Activated T-helper 17 cell treated with anti-CD3 and anti-CD28 coated beads, Interleukin-2, amount 50 U/mL, for 72 hours (primary cell): Measurements from ENCODE around the gene PLBD2. TPM values are rescaled to one million over a fixed set of nuclear protein-coding genes. Genes with fewer than 3 reads are reported as not detected.

Source experiments
- ATAC-seq: fragments of 150-1000 bp; cut with Tn5 transposase; replicated peaks from 2 replicates; pipeline ENCODE4 v1.10.0; 2021; ENCODE audit warnings: mild to moderate bottlenecking, moderate library complexity
- H3K27ac Mint-ChIP-seq: one replicate; pipeline ENCODE4 v1.8.0; 2022; ENCODE audit warnings: mixed read lengths
- H3K27me3 Mint-ChIP-seq: one replicate; pipeline ENCODE4 v1.8.0; 2022; ENCODE audit warnings: mixed read lengths
- H3K36me3 Mint-ChIP-seq: one replicate; pipeline ENCODE4 v1.8.0; 2022; ENCODE audit warnings: low read depth, mild to moderate bottlenecking, mixed read lengths
- H3K4me1 Mint-ChIP-seq: one replicate; pipeline ENCODE4 v1.8.0; 2022; ENCODE audit warnings: mixed read lengths
- H3K4me3 Mint-ChIP-seq: one replicate; pipeline ENCODE4 v1.8.0; 2022; ENCODE audit warnings: mild to moderate bottlenecking, mixed read lengths
- H3K9me3 Mint-ChIP-seq: one replicate; pipeline ENCODE4 v1.8.0; 2022; ENCODE audit warnings: mixed read lengths
- total RNA-seq, 2 donors: library from RNA; stranded (reverse); gene quantifications; one replicate each; pipeline ENCODE4 v1.2.3, GENCODE V29; 2022

Gene PLBD2
- total RNA-seq, 2 donors from 2014 or later, result 18.5 to 21.5 TPM

DNA sequence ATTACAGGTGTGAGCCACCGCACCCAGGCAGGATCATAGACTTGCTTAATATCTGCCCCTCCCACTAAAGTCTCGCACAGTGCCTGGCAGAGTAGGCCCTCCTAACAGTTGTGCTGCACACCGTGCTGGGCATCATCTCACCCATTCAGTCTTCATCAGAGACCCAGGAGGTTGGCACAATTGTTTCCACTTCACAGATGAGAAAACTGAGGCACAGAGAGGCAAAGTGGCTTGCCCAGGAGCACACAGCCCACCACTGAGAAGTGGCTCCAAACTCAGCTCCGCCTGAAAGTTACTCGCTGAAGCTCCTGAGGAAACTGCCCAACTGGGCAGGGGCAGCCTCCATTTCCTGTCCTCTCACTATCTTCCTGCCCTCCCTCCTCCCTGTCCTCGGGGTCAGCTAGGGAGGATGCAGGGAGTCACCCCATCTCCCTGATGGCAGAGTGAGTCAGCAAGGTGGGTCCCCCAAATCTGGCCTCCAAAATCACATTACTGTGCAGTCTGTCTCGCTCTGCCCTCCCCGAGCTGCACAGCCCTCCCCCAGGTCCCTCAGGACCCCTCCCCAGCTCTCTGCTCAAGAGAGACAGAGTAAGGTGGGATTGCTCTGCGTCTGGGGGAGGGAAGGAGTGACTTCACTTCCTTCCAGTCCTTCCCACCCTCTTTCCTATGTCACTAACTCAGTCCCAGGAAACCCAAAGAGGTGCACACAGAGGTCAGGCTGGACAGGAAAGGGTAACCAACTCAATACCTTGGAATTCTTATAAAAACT lies 29.2 kb upstream of the PLBD2 start:
- H3K4me3 Mint-ChIP-seq, result no peak overlapping the region
- peaks cover 13% of the 10 kb centered on the region for H3K4me1 Mint-ChIP-seq
- no peaks in the 10 kb centered on the region for H3K27me3 Mint-ChIP-seq
- no peak for ATAC-seq
- H3K9me3 Mint-ChIP-seq, result no peaks in the 10 kb centered on the region
- peak overlapping the region; percentile 68 for H3K27ac Mint-ChIP-seq
- peaks cover 52% of the 10 kb centered on the region for H3K36me3 Mint-ChIP-seq

DNA sequence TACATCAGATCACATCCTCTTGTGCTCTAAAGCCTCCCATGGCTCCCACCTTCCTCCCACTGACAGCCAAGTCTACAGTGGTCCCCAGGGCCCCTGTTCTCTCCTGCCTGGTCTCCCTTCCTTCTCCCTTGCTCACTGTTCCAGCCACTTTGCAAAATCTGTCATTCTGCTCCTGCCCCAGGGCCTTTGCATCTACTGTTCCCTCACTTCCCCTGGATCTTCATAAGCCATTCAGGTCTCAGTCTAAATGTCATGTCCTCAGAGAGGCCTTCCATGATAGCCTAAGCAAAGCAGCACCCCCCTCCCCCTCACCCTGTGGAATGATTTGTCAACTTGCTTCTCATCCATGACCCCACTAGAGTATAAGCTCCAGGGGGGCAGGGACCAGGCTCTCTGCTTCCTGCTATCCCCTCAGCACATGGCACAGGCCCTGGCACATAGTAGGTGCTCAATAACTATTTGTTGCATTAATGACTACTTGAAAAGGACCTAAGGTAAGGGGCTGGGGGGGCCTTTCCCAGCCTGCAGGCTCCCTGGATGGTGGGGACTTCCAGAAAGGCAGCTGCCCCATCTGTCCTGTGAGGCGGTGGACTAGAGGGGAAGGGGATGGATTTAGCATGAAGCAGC lies 28.5 kb upstream of the PLBD2 start:
- no peaks in the 10 kb centered on the region for H3K9me3 Mint-ChIP-seq

DNA sequence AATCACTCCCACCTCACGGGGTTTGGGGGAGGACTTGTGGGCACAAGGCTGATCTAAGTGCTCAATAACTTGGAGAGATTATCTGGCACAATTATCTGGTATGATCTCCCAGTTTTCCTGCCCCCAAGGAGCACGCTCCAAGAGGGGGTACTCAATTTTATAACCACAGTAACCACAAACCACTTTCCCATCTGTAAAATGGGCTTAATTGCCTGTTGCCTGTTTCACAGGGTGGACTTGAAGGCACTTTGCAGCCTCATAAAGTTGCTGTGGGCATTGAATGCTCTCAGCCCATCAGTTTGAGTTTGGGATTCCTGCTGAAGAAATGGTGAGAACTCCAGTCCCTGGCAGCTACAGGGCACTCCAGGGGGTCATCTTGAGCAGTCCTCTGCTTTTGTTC lies 27.9 kb upstream of the PLBD2 start:
- Mint-ChIP-seq H3K9me3 (no peaks in the 10 kb centered on the region), H3K27me3 (no peaks in the 10 kb centered on the region), H3K36me3 (peaks cover 52% of the 10 kb centered on the region), H3K27ac (peak overlapping the region; percentile 27), H3K4me1 (peaks cover 13% of the 10 kb centered on the region), H3K4me3 (no peak overlapping the region)
- no peak for ATAC-seq

More for the DNA sequence above, 28.5 kb upstream of the PLBD2 start:
- H3K36me3 Mint-ChIP-seq, result peaks cover 52% of the 10 kb centered on the region
- H3K27me3 Mint-ChIP-seq, result no peaks in the 10 kb centered on the region
- no peak for ATAC-seq
- H3K4me3 Mint-ChIP-seq, result no peak overlapping the region
- peak overlapping the region; percentile 68 for H3K27ac Mint-ChIP-seq
- H3K4me1 Mint-ChIP-seq, result peaks cover 13% of the 10 kb centered on the region

DNA sequence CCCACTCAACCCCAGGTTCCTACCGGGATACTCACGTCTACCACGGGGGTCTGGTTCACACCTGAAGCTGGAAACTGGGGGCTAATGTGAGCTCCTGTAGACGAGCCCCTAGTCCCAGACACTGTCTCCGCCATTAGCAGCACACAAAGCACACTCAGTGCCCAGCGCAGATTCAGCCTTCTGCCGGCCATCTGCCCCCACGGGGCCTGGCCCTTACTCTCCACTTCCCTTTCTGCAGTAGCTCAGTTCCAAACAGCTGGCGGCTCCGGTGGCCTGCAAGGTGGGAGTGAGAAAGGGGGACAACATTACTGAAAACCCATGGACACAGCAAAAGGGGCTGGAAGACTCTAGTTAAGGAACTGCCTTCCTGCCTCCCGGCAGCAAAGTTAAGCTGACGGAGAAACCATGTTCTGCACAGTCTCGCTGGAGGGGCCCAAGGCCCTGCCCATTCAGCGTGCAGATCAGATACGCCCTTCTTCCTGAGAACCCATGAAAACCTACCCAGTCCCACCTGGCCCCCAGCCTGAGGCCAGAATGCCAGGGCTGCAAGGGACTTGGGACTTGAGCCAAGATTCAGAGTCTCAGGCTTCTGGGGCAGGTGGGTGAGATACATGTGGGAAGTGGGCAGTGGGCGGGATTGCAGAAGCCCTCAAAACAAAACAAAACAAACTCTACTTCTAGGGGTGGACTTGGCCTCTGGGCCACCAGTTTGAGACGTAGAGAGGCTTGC lies 25.5 kb upstream of the PLBD2 start:
- Mint-ChIP-seq H3K4me3 (peak overlapping the region; percentile 98), H3K9me3 (no peaks in the 10 kb centered on the region), H3K4me1 (peaks cover 13% of the 10 kb centered on the region), H3K27ac (peak overlapping the region; percentile 3), H3K27me3 (no peaks in the 10 kb centered on the region), H3K36me3 (peaks cover 45% of the 10 kb centered on the region)
- no peak for ATAC-seq

DNA sequence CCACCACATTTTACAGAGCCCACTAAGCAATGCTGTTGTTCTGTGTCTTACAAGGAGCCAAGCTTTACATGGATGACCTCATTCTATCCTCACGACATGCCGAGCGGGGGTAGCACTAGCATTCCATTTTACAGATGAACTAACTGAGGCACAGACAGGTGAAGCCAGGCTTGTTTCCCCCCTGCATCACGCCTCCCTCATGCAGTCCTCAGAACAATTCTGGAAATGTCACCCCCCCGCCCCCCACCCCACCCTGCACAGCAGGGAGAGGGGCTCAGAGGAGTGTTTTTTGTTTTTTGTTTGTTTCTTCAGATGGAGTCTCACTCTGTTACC lies 25.0 kb upstream of the PLBD2 start:
- Mint-ChIP-seq H3K4me3 (peak overlapping the region; percentile 98), H3K27ac (no peak overlapping the region), H3K36me3 (peaks cover 41% of the 10 kb centered on the region), H3K9me3 (no peaks in the 10 kb centered on the region), H3K27me3 (no peaks in the 10 kb centered on the region), H3K4me1 (peaks cover 13% of the 10 kb centered on the region)
- no peak for ATAC-seq

DNA sequence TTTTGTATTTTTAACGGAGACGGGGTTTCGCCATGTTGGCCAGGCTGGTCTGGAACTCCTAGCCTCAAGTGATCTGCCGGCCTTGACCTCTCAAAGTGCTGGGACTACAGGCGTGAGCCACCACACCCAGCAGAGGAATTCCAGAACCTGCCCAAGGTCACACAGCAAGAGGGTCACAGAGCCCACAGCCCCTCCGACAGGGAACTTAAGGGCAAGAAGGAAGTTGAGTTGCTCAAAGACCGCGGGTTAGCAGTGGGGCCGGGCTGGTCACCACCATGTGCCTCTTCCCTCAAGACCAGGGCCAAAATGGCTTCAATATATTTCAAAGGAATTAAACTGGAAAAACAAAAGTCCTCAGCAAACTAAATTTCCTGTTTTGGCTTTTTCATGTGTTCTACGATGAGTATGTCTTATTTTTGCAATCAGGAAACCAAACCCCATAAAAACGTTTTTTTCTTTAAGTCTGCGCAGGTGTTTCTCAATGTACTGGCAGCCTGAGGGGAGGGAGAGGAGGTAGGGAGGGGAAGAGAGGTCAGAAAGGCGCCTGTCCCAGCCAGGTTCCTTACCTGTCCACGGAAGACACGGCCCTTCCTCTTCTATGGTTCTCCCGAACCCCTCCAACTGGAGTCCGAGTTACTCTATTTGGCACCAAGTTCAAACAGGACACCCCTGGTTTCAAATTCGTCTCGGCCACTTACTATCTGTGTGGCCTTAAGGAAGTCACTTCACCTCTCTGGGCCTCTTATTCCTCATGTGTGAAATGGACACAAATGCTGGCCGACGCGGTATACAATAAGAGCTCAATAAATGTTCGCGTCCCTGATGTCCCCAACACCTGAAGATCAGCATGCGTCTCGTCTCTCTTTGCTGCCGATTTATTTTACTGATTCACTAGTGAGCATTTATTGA lies 24.3 kb upstream of the PLBD2 start:
- ATAC-seq, result peak; percentile 24
- H3K27ac Mint-ChIP-seq, result peak overlapping the region; percentile 83
- peaks cover 34% of the 10 kb centered on the region for H3K36me3 Mint-ChIP-seq
- H3K4me3 Mint-ChIP-seq, result peak overlapping the region; percentile 98
- no peaks in the 10 kb centered on the region for H3K27me3 Mint-ChIP-seq
- H3K9me3 Mint-ChIP-seq, result no peaks in the 10 kb centered on the region
- H3K4me1 Mint-ChIP-seq, result peaks cover 13% of the 10 kb centered on the region

DNA sequence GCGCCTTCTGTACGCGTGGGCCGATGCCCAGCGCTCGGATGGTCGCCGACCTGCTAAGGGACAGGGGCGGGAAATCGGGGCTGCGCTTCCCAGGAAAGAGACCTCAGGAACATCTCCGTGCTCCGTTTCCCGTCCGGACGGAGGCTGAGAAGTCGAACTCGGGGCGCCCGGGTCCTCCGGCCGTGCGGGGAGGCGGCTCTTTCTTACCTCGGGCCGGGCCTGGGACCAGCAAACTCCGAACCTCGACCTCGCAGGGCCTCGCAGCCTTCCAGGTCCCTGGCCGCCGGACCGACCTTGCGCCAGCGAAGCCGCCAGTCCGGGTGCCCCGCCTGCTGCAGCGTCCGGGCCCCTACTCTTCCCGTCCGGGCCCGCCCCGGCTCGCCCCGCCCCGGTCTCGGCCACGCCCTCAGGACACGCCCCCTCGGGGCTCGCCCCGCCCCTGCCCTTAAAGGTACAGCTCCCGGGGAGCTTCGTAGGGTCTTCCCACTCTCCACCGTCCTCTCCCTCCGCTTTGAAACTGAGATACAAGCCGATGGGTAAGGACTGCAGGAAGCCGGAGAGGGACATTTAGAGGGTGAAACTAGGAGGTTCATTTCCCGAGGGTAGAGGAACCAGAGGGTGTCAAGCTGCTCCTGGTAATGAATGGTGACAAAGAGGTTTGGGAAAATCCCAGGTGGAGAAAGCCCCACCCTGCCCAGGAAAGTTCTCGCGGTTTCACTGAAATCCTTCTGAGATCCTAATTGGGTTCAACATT lies 23.4 kb upstream of the PLBD2 start, which contains the start of gene SLC8B1:
Gene SLC8B1, minus strand, starts transcription at position 324 of the 754 bp plus-strand sequence. CDS start 2,231 bp downstream, outside the sequence.
- Mint-ChIP-seq H3K36me3 (peaks cover 26% of the 10 kb centered on the region), H3K27ac (peak within 1 kb of the TSS; percentile 83), H3K9me3 (no peaks in the 10 kb centered on the region), H3K4me1 (peaks cover 8% of the 10 kb centered on the region), H3K27me3 (no peaks in the 10 kb centered on the region), H3K4me3 (peak within 1 kb of the TSS; percentile 98)
- ATAC-seq, result peak; percentile 99

DNA sequence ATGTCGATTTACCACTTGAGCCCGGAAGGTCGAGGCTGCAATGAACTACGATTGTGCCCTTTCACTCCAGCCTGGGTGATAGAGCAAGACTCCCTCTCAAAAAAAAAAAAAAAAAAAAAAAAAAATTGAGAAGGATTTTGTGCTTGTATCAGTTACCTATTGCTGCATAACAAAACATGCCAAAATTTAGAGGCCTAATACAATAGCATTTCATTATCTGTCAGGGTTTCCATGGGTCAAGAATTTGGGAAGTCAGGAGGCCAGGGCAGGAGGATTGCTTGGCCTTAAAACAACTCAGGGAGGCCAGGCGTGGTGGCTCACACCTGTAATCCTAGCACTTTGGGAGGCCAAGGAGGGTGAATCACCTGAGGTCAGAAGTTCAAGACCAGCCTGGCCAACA lies 18.8 kb upstream of the PLBD2 start:
- Mint-ChIP-seq H3K9me3 (no peaks in the 10 kb centered on the region), H3K27ac (no peak overlapping the region), H3K27me3 (no peaks in the 10 kb centered on the region), H3K4me3 (no peak overlapping the region), H3K4me1 (no peaks in the 10 kb centered on the region), H3K36me3 (no peaks in the 10 kb centered on the region)
- no peak for ATAC-seq

DNA sequence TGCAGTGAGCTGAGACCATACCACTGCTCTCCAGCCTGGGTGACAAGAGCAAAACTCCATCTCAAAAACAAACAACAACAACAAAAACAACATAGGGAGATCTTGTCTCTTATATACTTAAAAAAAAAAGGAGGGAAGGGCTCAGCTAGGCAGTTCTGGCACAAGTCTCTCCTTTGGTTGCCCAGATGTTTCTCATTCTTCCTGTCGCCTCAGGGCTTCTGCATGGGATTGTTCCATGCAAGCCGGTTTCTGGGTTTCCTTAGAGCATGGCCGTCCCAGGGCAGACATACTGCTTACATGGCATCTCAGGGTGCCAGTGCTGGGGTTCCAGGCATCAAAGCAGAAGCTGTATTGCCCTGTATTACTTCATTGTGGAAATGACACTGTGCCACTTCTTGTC lies 18.3 kb upstream of the PLBD2 start:
- no peak overlapping the region for H3K4me3 Mint-ChIP-seq

DNA sequence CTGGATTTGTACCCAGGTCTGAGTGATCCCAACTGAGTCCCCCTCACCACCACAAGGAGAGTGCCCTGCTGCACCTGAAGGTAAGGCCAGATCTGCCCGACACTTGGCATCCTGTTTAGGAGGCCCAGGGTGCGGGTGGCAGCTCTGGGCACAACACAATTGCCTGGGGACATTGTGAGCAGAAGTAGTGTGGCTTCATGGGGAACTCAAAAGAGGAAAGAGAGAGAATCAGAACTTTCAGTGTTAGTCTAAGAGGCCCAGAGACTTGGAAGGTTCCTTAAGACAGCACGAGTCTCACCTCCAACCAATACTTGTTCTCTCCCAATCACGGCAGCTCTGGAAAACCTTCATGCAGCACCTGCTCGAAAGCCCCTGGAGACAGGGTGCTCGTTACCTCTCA lies 16.9 kb upstream of the PLBD2 start:
- no peaks in the 10 kb centered on the region for H3K4me1 Mint-ChIP-seq
- H3K9me3 Mint-ChIP-seq, result no peaks in the 10 kb centered on the region
- H3K27ac Mint-ChIP-seq, result no peak overlapping the region
- H3K4me3 Mint-ChIP-seq, result no peak overlapping the region
- H3K36me3 Mint-ChIP-seq, result no peaks in the 10 kb centered on the region
- H3K27me3 Mint-ChIP-seq, result no peaks in the 10 kb centered on the region
- no peak for ATAC-seq

More for the DNA sequence above, 18.3 kb upstream of the PLBD2 start:
- no peak overlapping the region for H3K27ac Mint-ChIP-seq
- H3K4me1 Mint-ChIP-seq, result no peaks in the 10 kb centered on the region
- no peaks in the 10 kb centered on the region for H3K9me3 Mint-ChIP-seq
- H3K36me3 Mint-ChIP-seq, result no peaks in the 10 kb centered on the region
- ATAC-seq, result no peak
- H3K27me3 Mint-ChIP-seq, result no peaks in the 10 kb centered on the region

DNA sequence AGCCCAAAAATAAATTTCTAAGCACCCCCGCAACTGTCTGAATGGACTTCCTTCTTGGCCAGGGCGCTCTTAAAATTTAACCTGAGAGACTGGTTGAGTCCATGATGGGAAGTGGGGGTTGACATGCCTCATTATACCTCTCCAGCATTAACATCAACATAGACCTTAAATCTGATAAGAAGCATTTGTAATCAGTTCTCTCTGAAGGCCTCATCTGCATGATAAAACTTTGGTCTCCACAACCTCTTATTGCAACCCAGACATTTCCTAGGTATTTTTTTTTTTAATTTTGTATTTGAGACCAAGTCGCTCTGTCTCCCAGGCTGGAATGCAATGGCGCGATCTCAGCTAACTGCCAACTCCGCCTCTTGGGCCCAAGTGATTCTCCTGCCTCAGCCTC lies 13.1 kb upstream of the PLBD2 start:
- Mint-ChIP-seq H3K4me1 (peaks cover 4% of the 10 kb centered on the region), H3K9me3 (no peaks in the 10 kb centered on the region), H3K36me3 (no peaks in the 10 kb centered on the region), H3K27me3 (peaks cover 7% of the 10 kb centered on the region), H3K27ac (no peak overlapping the region), H3K4me3 (no peak overlapping the region)
- no peak for ATAC-seq

DNA sequence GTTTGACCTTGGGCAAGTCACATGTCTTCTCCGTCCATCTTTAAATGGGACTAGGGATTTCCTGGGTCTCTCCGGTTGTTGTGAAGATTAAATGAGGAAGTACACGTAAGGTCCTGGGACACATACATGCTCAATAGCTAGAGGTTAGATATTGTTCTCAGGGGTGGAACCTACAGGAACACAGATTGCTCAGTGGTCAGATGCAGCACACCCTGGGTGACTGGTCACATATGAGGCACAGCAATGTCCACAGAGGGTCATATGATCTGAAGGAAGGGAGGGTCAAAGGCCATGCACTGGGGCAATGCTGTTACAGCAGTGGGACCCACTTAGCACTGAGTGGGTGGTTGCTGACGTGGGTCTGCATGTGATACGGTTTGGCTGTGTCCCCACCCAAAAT lies 12.0 kb upstream of the PLBD2 start:
- no peak overlapping the region for H3K27ac Mint-ChIP-seq
- no peak for ATAC-seq
- no peak overlapping the region for H3K4me3 Mint-ChIP-seq
- peaks cover 4% of the 10 kb centered on the region for H3K4me1 Mint-ChIP-seq
- peaks cover 7% of the 10 kb centered on the region for H3K27me3 Mint-ChIP-seq
- H3K36me3 Mint-ChIP-seq, result no peaks in the 10 kb centered on the region
- no peaks in the 10 kb centered on the region for H3K9me3 Mint-ChIP-seq

DNA sequence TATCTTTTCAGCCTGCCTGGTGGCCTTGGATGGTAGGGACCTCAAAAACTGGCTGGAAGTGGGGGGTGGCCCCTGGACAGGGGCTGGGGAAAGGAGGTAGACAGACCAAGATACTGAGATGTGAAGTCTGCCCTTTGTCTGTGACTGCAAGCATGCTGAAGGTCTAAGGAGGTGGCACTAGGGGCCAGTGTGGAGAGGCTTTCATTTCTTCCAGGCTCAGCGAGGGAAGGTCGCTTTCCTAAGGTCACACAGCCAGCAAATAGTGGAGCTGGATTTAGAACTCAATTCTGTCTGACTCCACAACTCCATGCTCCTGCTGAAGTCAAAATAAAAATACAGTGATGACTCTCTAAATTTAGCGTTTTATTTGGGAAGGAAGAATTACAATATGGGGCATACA lies 11.3 kb upstream of the PLBD2 start:
- peaks cover 4% of the 10 kb centered on the region for H3K4me1 Mint-ChIP-seq
- H3K4me3 Mint-ChIP-seq, result no peak overlapping the region
- peaks cover 7% of the 10 kb centered on the region for H3K27me3 Mint-ChIP-seq
- no peak overlapping the region for H3K27ac Mint-ChIP-seq
- no peak for ATAC-seq
- H3K36me3 Mint-ChIP-seq, result no peaks in the 10 kb centered on the region
- H3K9me3 Mint-ChIP-seq, result no peaks in the 10 kb centered on the region
